SH-SY5Y (cell line): ENCODE data around the gene PVR.

Source experiments
- GATA2 ChIP-seq: IDR thresholded peaks from 2 replicates; pipeline ENCODE4 v1.6.1; 2011; ENCODE audit warnings: mild to moderate bottlenecking, low read depth, low read length
- GATA3 ChIP-seq: IDR thresholded peaks from 2 replicates; pipeline ENCODE4 v1.6.1; 2011; ENCODE audit warnings: low read depth, mild to moderate bottlenecking, low read length, moderate library complexity

GRCh38 chr19:44671400-44671799, 27.7 kb downstream of the PVR start, which contains the start of gene CEACAM19:
- TF ChIP-seq GATA3 (no peak), GATA2 (no peak)
